K562 (cell line): ENCODE results near the gene PCNX2. TPM values are rescaled to one million over a fixed set of nuclear protein-coding genes. Genes with fewer than 3 reads are reported as not detected.

Experiments
- ATAC-seq: fragments of 200-7000 bp; cut with Tn5 transposase; 3 replicates; pipeline ENCODE4 v1.9.1; 2020; ENCODE audit warnings: moderate library complexity
- BruUV-seq: library from RNA; stranded (reverse); fragments of 400-500 nt; replicated peaks from 2 replicates; lab custom pipeline; 2021; lab: Mats Ljungman, UMichigan
- CTCF ChIA-PET: fragments of 300-600 bp; formaldehyde crosslinking; extraction: SDS; loops from one replicate; lab custom pipeline; 2021; ENCODE audit warnings: low intra/inter-chr PET ratio; lab: Yijun Ruan, JAX
- POLR2A ChIA-PET: fragments of 300-600, 350-650 bp; sonication (Branson Sonifier 250); formaldehyde crosslinking; extraction: SDS; loops from one replicate; lab custom pipeline; 2021; ENCODE audit warnings: antibody characterized with exemption, inconsistent platforms; lab: Yijun Ruan, JAX
- DNase-seq, 4 experiments: peaks; one replicate each; pipeline versions ENCODE4 v3.0.0 to v3.0.0-alpha.2; 2011 to 2018; ENCODE audit warnings: low spot score in 3 of 4, mixed read lengths in 3 of 4; ENCODE audit errors: extremely low read depth in 1 of 4
- FAIRE-seq: peaks from 2 replicates; lab custom pipeline; 2011; peaks lifted over from hg19 to GRCh38; lab: Jason Lieb, UNC
- H2AFZ ChIP-seq: 2 replicates; pipeline ENCODE4 v1.6.0; 2011; ENCODE audit warnings: low read depth, low read length, control low read depth, inconsistent platforms
- H3K27ac ChIP-seq: fragments of 200-600 bp; 3 replicates; pipeline ENCODE4 v1.8.0; 2011; ENCODE audit warnings: low read depth, mild to moderate bottlenecking, control low read depth, inconsistent platforms, low read length, moderate library complexity, mixed read lengths; ENCODE audit errors: extremely low read depth
- H3K27me3 ChIP-seq, 2 experiments: fragments of 300-600 bp in 1 of 2; 2 replicates in 1 of 2; 3 replicates in 1 of 2; pipeline versions ENCODE4 v1.6.0 to v1.8.0; 2011; ENCODE audit warnings: inconsistent platforms in 2 of 2, low read length in 2 of 2, mild to moderate bottlenecking in 1 of 2, mixed read lengths in 1 of 2, moderate library complexity in 1 of 2; ENCODE audit not compliant: control insufficient read depth in 2 of 2, insufficient read depth in 2 of 2
- H3K36me3 ChIP-seq: fragments of 300-600 bp; 3 replicates; pipeline ENCODE4 v1.8.0; 2011; ENCODE audit warnings: mild to moderate bottlenecking, low read length, inconsistent platforms; ENCODE audit not compliant: control insufficient read depth, insufficient read depth
- H3K4me1 ChIP-seq, 2 experiments: fragments of 200-600 bp in 1 of 2; replicated peaks in 1 of 2; 2 replicates in 1 of 2; 3 replicates in 1 of 2; pipeline versions ENCODE4 v1.5.1 to v1.8.0; 2011; ENCODE audit warnings: inconsistent platforms in 2 of 2, low read length in 2 of 2, mild to moderate bottlenecking in 1 of 2, mixed read lengths in 1 of 2, moderate library complexity in 1 of 2; ENCODE audit not compliant: control insufficient read depth in 2 of 2, insufficient read depth in 2 of 2
- H3K4me2 ChIP-seq: 2 replicates; pipeline ENCODE4 v1.6.1; 2011; ENCODE audit warnings: low read length, control low read depth, inconsistent platforms, mixed read lengths; ENCODE audit not compliant: insufficient read depth
- H3K4me3 ChIP-seq: fragments of 200-600 bp; sonication (generic), shearing (Covaris generic); 2 replicates; pipeline ENCODE4 v1.5.1; 2016; ENCODE audit warnings: control low read depth, inconsistent platforms
- H3K79me2 ChIP-seq: fragments of 200-600 bp; 3 replicates; pipeline ENCODE4 v1.8.0; 2011; ENCODE audit warnings: low read length, inconsistent platforms; ENCODE audit not compliant: control insufficient read depth, insufficient read depth
- H3K9ac ChIP-seq, 2 experiments: 2 replicates each; pipeline versions ENCODE4 v1.6.0 to v1.6.1; 2011; ENCODE audit warnings: low read depth in 2 of 2, low read length in 2 of 2, control low read depth in 1 of 2, inconsistent platforms in 1 of 2, mild to moderate bottlenecking in 1 of 2, mixed read lengths in 1 of 2; ENCODE audit not compliant: insufficient read depth in 1 of 2
- H3K9me1 ChIP-seq: one replicate; pipeline ENCODE4 v1.6.0; 2011; ENCODE audit warnings: inconsistent platforms, mild to moderate bottlenecking, low read length, moderate library complexity; ENCODE audit not compliant: control insufficient read depth, insufficient read depth
- H3K9me3 ChIP-seq: replicated peaks from 2 replicates; pipeline ENCODE4 v1.5.1; 2011; ENCODE audit warnings: low read depth, low read length, inconsistent platforms; ENCODE audit not compliant: control insufficient read depth, insufficient read depth
- H4K20me1 ChIP-seq: replicated peaks from 2 replicates; pipeline ENCODE4 v1.6.1; 2011; ENCODE audit warnings: low read length, inconsistent platforms, mixed read lengths; ENCODE audit not compliant: control insufficient read depth, insufficient read depth
- ARNT ChIP-seq, 2 experiments: fragments of 450-650 bp; IDR thresholded peaks; 2 replicates each; pipeline ENCODE4 v1.6.1; 2016; ENCODE audit warnings: mild to moderate bottlenecking in 1 of 2
- ATF1 ChIP-seq, 2 experiments: fragments of 450-650 bp in 1 of 2; IDR thresholded peaks; 2 replicates each; pipeline ENCODE4 v1.6.1; 2016; ENCODE audit warnings: missing compliant biosample characterization in 1 of 2, missing genetic modification characterization in 1 of 2
- BDP1 ChIP-seq: IDR thresholded peaks from 3 replicates; pipeline ENCODE4 v1.6.1; 2011; ENCODE audit not compliant: insufficient read length, insufficient read depth
- ELF2 ChIP-seq: fragments of 250-450 bp; sonication (Bioruptor Pico); IDR thresholded peaks from 2 replicates; pipeline ENCODE4 v1.5.0; 2021; ENCODE audit warnings: mild to moderate bottlenecking
- HOXB6 ChIP-seq: fragments of 250-450 bp; sonication (Bioruptor Pico); IDR thresholded peaks from 2 replicates; pipeline ENCODE4 v1.5.1; 2022; ENCODE audit warnings: mild to moderate bottlenecking, borderline replicate concordance
- ILK ChIP-seq: fragments of 450-650 bp; IDR thresholded peaks from 2 replicates; pipeline ENCODE4 v1.6.1; 2016; ENCODE audit warnings: missing genetic modification characterization, low read depth, mild to moderate bottlenecking, missing compliant biosample characterization, moderate library complexity, borderline replicate concordance
- KAT7 ChIP-seq: sonication (generic); formaldehyde crosslinking; IDR thresholded peaks from 2 replicates; pipeline ENCODE4 v1.8.0; 2022; ENCODE audit warnings: missing genetic modification reagents, mild to moderate bottlenecking, borderline replicate concordance
- MYNN ChIP-seq, 2 experiments: sonication (generic); formaldehyde crosslinking in 1 of 2; IDR thresholded peaks; 2 replicates each; pipeline versions ENCODE4 v1.5.0 to v1.6.1; 2016 to 2020; ENCODE audit warnings: antibody characterized with exemption in 1 of 2, missing genetic modification reagents in 1 of 2
- RBM39 ChIP-seq: fragments of 200-400 bp; formaldehyde crosslinking; optimal IDR thresholded peaks from 2 replicates; pipeline ENCODE3; 2018; ENCODE audit warnings: low read depth, low read length
- SMARCB1 ChIP-seq: IDR thresholded peaks from 2 replicates; pipeline ENCODE4 v1.6.1; 2011; ENCODE audit warnings: improper control_type of control experiment, low read depth; ENCODE audit not compliant: insufficient read length
- SRSF1 ChIP-seq: fragments of 200-400 bp; formaldehyde crosslinking; IDR thresholded peaks from 2 replicates; pipeline ENCODE4 v1.6.1; 2017; ENCODE audit warnings: mild to moderate bottlenecking, low read depth, low read length, moderate library complexity
- ZKSCAN8 ChIP-seq: fragments of 200-800 bp; sonication (Bioruptor generic); IDR thresholded peaks from 2 replicates; pipeline ENCODE4 v1.6.1; 2016; ENCODE audit warnings: missing genetic modification characterization, missing compliant biosample characterization
- ZNF707 ChIP-seq: fragments of 250-450 bp; sonication (Bioruptor Pico); conservative IDR thresholded peaks from 2 replicates; pipeline ENCODE4 v1.8.0; 2022; ENCODE audit warnings: inconsistent platforms, mild to moderate bottlenecking, moderate library complexity
- ZNF79 ChIP-seq: fragments of 250-450 bp; sonication (Bioruptor Pico); IDR thresholded peaks from 2 replicates; pipeline ENCODE4 v1.4.0; 2020; ENCODE audit warnings: low read depth, mild to moderate bottlenecking, moderate library complexity
- WGBS: fragments of 100-300 bp; shearing (Covaris generic); methylation state at CpG from one replicate; pipeline ENCODE4 v1.1.6; 2016; ENCODE audit warnings: low coverage, mixed read lengths; ENCODE audit not compliant: insufficient coverage; ENCODE audit errors: missing lambda C conversion rate; 5-methylcytosine and 5-hydroxymethylcytosine counted together
- in situ Hi-C: fragments of 300-500 bp; cut with MboI; formaldehyde crosslinking; loops from 4 replicates; pipeline ENCODE4 v1.15.0; 2018; ENCODE audit warnings: inconsistent platforms, mixed read lengths
- intact Hi-C: fragments of 100-400 bp; cut with micrococcal nuclease; formaldehyde crosslinking; loops from 2 replicates; pipeline ENCODE4 v1.14.2; 2022
- polyA plus RNA-seq, 8 experiments: library from polyadenylated mRNA; depleted of rRNA in 4 of 8; stranded (reverse) in 5 of 8; unstranded in 3 of 8; fragments of >200 nt; fragmentation: Nextera tagmentation in 2 of 8; fragmentation: Illumina TruSeq in 1 of 8; extraction: Ambion mirVana in 2 of 8; extraction: Trizol in 1 of 8; gene quantifications; 2 replicates each; pipeline versions ENCODE4 v1.2.1 to v1.2.3, GENCODE V29; 2011 to 2014; ENCODE audit warnings: inconsistent platforms in 1 of 8, missing spikeins in 1 of 8
- total RNA-seq, 7 experiments: library from RNA; depleted of rRNA in 6 of 7; stranded (reverse); fragments of >200 nt in 6 of 7; fragmentation: Illumina TruSeq in 2 of 7; extraction: Trizol in 2 of 7; gene quantifications; 2 replicates each; pipeline versions ENCODE4 v1.2.1 to v1.2.3, GENCODE V29; 2011 to 2021; ENCODE audit warnings: low replicate concordance in 1 of 7
- TF ChIP-seq, protein P1 (sequence below): fragments of 250-450 bp; sonication (Bioruptor Pico); IDR thresholded peaks from 2 replicates; pipeline ENCODE4 v1.6.1; 2021; ENCODE audit warnings: mild to moderate bottlenecking

Gene PCNX2
- total and polyA plus RNA-seq, 9 of the 15 experiments (the other 6 are each of a cell fraction or from before 2014, with no cell fraction given) = 0.07 to 0.33 TPM; not detected in 7

DNA sequence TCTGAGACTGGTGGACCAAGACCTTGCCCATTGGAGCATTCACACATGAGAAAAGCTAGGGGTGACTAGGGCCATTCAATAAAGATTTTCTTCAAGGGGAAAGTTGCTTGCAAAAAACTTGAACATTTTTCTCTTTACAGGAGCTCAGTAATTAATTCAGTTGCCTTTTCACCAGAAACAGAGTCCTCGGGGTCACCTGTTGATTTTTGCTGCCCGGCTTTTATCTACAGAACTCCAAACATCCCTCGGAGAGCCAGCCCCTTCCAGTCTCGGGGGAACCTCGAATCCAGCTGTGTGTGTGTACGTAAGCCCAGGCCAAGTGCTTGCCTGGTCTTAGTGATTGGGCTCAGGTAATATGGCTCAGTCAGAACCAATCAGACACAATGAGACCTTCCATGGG, 47.5 kb downstream of the PCNX2 start:
- Histone ChIP-seq H4K20me1 (no peaks in the 10 kb centered on the region), H3K4me2 (no peak overlapping the region)
- TF ChIP-seq SRSF1 (no peak), ZNF79 (CRISPR knock-in tag) (no peak), RBM39 (no peak), HOXB6 (CRISPR knock-in tag) (no peak), ELF2 (CRISPR knock-in tag) (no peak), SMARCB1 (no peak), ARNT (IDR thresholded peaks at IDR 0.05) (no peak), BDP1 (no peak), ILK (tag) (no peak), MYNN (IDR thresholded peaks at IDR 0.05) (no peak), MYNN (CRISPR knock-in tag; IDR thresholded peaks at IDR 0.05) (no peak), KAT7 (CRISPR knock-in tag) (no peak), ATF1 (CRISPR knock-in tag; IDR thresholded peaks at IDR 0.05) (no peak), ATF1 (tag; IDR thresholded peaks at IDR 0.05) (no peak), ZKSCAN8 (CRISPR knock-in tag) (no peak), ZNF707 (no peak)
- TF ChIP-seq, protein P1, sequence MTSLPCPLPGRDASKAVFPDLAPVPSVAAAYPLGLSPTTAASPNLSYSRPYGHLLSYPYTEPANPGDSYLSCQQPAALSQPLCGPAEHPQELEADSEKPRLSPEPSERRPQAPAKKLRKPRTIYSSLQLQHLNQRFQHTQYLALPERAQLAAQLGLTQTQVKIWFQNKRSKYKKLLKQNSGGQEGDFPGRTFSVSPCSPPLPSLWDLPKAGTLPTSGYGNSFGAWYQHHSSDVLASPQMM (CRISPR knock-in tag) = no peak
- TF ChIP-seq, all 486 proteins: peak for 0
- no TSS peak for BruUV-seq
- Histone ChIP-seq H3K36me3 (no peaks in the 10 kb centered on the region), H2AFZ (no peak overlapping the region), H3K9me3 (no peaks in the 10 kb centered on the region), H3K4me3 (no peak overlapping the region), H3K79me2 (no peaks in the 10 kb centered on the region), H3K4me1 (no peaks in the 10 kb centered on the region), H3K9me1 (no peaks in the 10 kb centered on the region), H3K27me3 (0 out of 5 replicates have a peak, but pooled peaks cover 0 to 2% of the 10 kb centered on the region in 2 experiments), H3K27ac (no peak overlapping the region), H3K9ac (no peak overlapping the region)
- ATAC-seq (no peak), DNase-seq (no peak), FAIRE-seq (no peak)
- intact Hi-C loops (no loop called here), in situ Hi-C loops (loop anchor here (25.0 kb wide), 2 partner anchors 611 to 1511 kb away; partner anchors contain the start of gene SIPA1L2)
- CTCF ChIA-PET = no interaction called here
- POLR2A ChIA-PET = no interaction called here
- WGBS = 2% methylated on average over 6 of the region's 6 CpGs
